HCT116 (cell line): ENCODE data around the gene HILPDA. TPM values are rescaled to one million over a fixed set of nuclear protein-coding genes. Genes with fewer than 3 reads are reported as not detected.

Experiments used
- ATAC-seq: fragments of 200-7000 bp; cut with Tn5 transposase; 2 replicates; pipeline ENCODE4 v1.9.1; 2020; ENCODE audit warnings: mild to moderate bottlenecking, moderate library complexity
- BruUV-seq: library from RNA; stranded (reverse); fragments of 400-500 nt; replicated peaks from 2 replicates; lab custom pipeline; 2021; lab: Mats Ljungman, UMichigan
- CTCF ChIA-PET: fragments of 300-600 bp; sonication (Branson Sonifier 250); formaldehyde crosslinking; loops from one replicate; lab custom pipeline; 2021; ENCODE audit warnings: antibody characterized with exemption; lab: Charles Lee
- POLR2A ChIA-PET: fragments of 300-600, 350-600 bp; sonication (Branson Sonifier 250); formaldehyde crosslinking; loops from one replicate; lab custom pipeline; 2021; ENCODE audit warnings: antibody characterized with exemption; lab: Charles Lee
- RAD21 ChIA-PET, 2 experiments: fragments of 300-600 bp; sonication (Branson Sonifier 250); formaldehyde crosslinking; loops; one replicate each; lab custom pipeline; 2023; ENCODE audit warnings: low total read pairs in 2 of 2; ENCODE audit not compliant: uncharacterized antibody in 2 of 2, unreplicated experiment in 2 of 2, low non-redundant PET in 1 of 2; lab: Charles Lee
- DNase-seq: peaks from one replicate; pipeline ENCODE4 v3.0.0-alpha.2; 2010; ENCODE audit warnings: low read depth, low spot score
- H2AFZ ChIP-seq: fragments of 200-600 bp; shearing (Covaris generic), sonication (generic); 2 replicates; pipeline ENCODE4 v1.6.1; 2017; ENCODE audit warnings: low read depth, mixed run types, mixed read lengths, antibody characterized with exemption, low read length; ENCODE audit not compliant: poor library complexity, severe bottlenecking
- H3K27ac ChIP-seq: 2 replicates; pipeline ENCODE4 v1.5.1; 2012; ENCODE audit warnings: low read depth, low read length
- H3K27me3 ChIP-seq: fragments of 200-600 bp; sonication (generic); 2 replicates; pipeline ENCODE4 v1.6.1; 2016; ENCODE audit warnings: mixed run types, low read length, mixed read lengths; ENCODE audit not compliant: insufficient read depth
- H3K36me3 ChIP-seq, 2 experiments: fragments of 200-500 bp in 1 of 2; fragments of 200-600 bp in 1 of 2; sonication (Bioruptor generic) in 1 of 2; sonication (generic) in 1 of 2; 2 replicates each; pipeline versions ENCODE4 v1.5.1 to v1.6.1; 2014 to 2016; ENCODE audit warnings: low read length in 2 of 2, inconsistent platforms in 1 of 2, mixed read lengths in 1 of 2, mixed run types in 1 of 2; ENCODE audit not compliant: insufficient read depth in 2 of 2, control insufficient read depth in 1 of 2
- H3K4me1 ChIP-seq, 2 experiments: fragments of 200-600 bp in 1 of 2; sonication (generic) in 1 of 2; 2 replicates each; pipeline versions ENCODE4 v1.5.1 to v1.6.1; 2012 to 2017; ENCODE audit warnings: low read length in 2 of 2, inconsistent platforms in 1 of 2, mild to moderate bottlenecking in 1 of 2, mixed read lengths in 1 of 2, mixed run types in 1 of 2, moderate library complexity in 1 of 2; ENCODE audit not compliant: insufficient read depth in 2 of 2, control insufficient read depth in 1 of 2
- H3K4me2 ChIP-seq: fragments of 200-600 bp; sonication (generic); 2 replicates; pipeline ENCODE4 v1.6.1; 2017; ENCODE audit warnings: mixed run types, low read length, mixed read lengths
- H3K4me3 ChIP-seq, 2 experiments: fragments of 200-600 bp in 1 of 2; sonication (generic) in 1 of 2; replicated peaks in 1 of 2; 2 replicates each; pipeline ENCODE4 v1.5.1; 2011 to 2016; ENCODE audit warnings: low read length in 2 of 2, control low read depth in 1 of 2, low read depth in 1 of 2, mild to moderate bottlenecking in 1 of 2, mixed read lengths in 1 of 2, mixed run types in 1 of 2
- H3K79me2 ChIP-seq: fragments of 200-600 bp; sonication (generic); 2 replicates; pipeline ENCODE4 v1.6.1; 2017; ENCODE audit warnings: mild to moderate bottlenecking, mixed run types, low read length, moderate library complexity, mixed read lengths; ENCODE audit not compliant: insufficient read depth
- H3K9ac ChIP-seq: fragments of 200-600 bp; sonication (generic); 2 replicates; pipeline ENCODE4 v1.6.1; 2016; ENCODE audit warnings: low read length, mixed read lengths
- H3K9me2 ChIP-seq: fragments of 200-600 bp; sonication (generic), shearing (Covaris generic); 2 replicates; pipeline ENCODE4 v1.6.1; 2017; ENCODE audit warnings: mixed run types, mild to moderate bottlenecking, moderate library complexity; ENCODE audit not compliant: insufficient read depth
- H3K9me3 ChIP-seq, 2 experiments: fragments of 200-500 bp in 1 of 2; fragments of 200-600 bp in 1 of 2; sonication (Bioruptor generic) in 1 of 2; sonication (generic) in 1 of 2; 2 replicates each; pipeline ENCODE4 v1.6.1; 2014 to 2017; ENCODE audit warnings: low read length in 2 of 2, mixed read lengths in 2 of 2, inconsistent platforms in 1 of 2, low read depth in 1 of 2, mild to moderate bottlenecking in 1 of 2, mixed run types in 1 of 2, moderate library complexity in 1 of 2; ENCODE audit not compliant: control insufficient read depth in 1 of 2, insufficient read depth in 1 of 2
- H4K20me1 ChIP-seq: fragments of 200-600 bp; sonication (generic), shearing (Covaris generic); 2 replicates; pipeline ENCODE4 v1.6.1; 2017; ENCODE audit warnings: mixed run types, mild to moderate bottlenecking, moderate library complexity; ENCODE audit not compliant: insufficient read depth
- CBX3 ChIP-seq: IDR thresholded peaks from 2 replicates; pipeline ENCODE4 v1.6.1; 2012; ENCODE audit warnings: low read depth
- CEBPB ChIP-seq: IDR thresholded peaks from 2 replicates; pipeline ENCODE4 v1.6.1; 2012; ENCODE audit warnings: low read depth
- EGR1 ChIP-seq: IDR thresholded peaks from 2 replicates; pipeline ENCODE4 v1.6.1; 2012; ENCODE audit warnings: low read depth
- ELF1 ChIP-seq: IDR thresholded peaks from 2 replicates; pipeline ENCODE4 v1.6.1; 2012; ENCODE audit warnings: low read depth, borderline replicate concordance
- EZH2 ChIP-seq: fragments of 200-600 bp; sonication (generic); IDR thresholded peaks from 2 replicates; pipeline ENCODE4 v1.6.1; 2017; ENCODE audit warnings: antibody characterized with exemption, mixed run types
- JUND ChIP-seq: IDR thresholded peaks from 2 replicates; pipeline ENCODE4 v1.6.1; 2012
- POLR2A ChIP-seq: IDR thresholded peaks from 2 replicates; pipeline ENCODE4 v1.7.0; 2011; ENCODE audit warnings: borderline replicate concordance; ENCODE audit not compliant: insufficient read depth, insufficient read length; ENCODE audit errors: extremely low read depth
- POLR2AphosphoS5 ChIP-seq: IDR thresholded peaks from 2 replicates; pipeline ENCODE4 v1.6.1; 2011; ENCODE audit warnings: mild to moderate bottlenecking, low read depth, low read length, moderate library complexity
- SIN3A ChIP-seq: IDR thresholded peaks from 2 replicates; pipeline ENCODE4 v1.6.1; 2012; ENCODE audit warnings: low read depth
- SP1 ChIP-seq: IDR thresholded peaks from 2 replicates; pipeline ENCODE4 v1.6.1; 2012; ENCODE audit warnings: low read depth
- SRF ChIP-seq: IDR thresholded peaks from 2 replicates; pipeline ENCODE4 v1.6.1; 2012; ENCODE audit warnings: low read depth
- YY1 ChIP-seq: IDR thresholded peaks from 2 replicates; pipeline ENCODE4 v1.6.1; 2011; ENCODE audit warnings: low read length, low read depth, moderate library complexity, mild to moderate bottlenecking; ENCODE audit not compliant: insufficient replicate concordance; ENCODE audit errors: extremely low read depth
- ZFX ChIP-seq: fragments of 450-650 bp; IDR thresholded peaks from 2 replicates; pipeline ENCODE4 v1.6.1; 2017
- ZNF274 ChIP-seq: fragments of 200-500 bp; sonication (Bioruptor generic); IDR thresholded peaks from 2 replicates; pipeline ENCODE4 v1.6.1; 2014; ENCODE audit warnings: mild to moderate bottlenecking, low read depth, low read length, inconsistent platforms
- intact Hi-C: fragments of 100-400 bp; cut with micrococcal nuclease; formaldehyde crosslinking; loops from 2 replicates; pipeline ENCODE4 v1.10.0; 2022
- total RNA-seq: library from RNA; stranded (reverse); gene quantifications from one replicate; pipeline ENCODE4 v1.2.1, GENCODE V29; 2021; ENCODE audit not compliant: unreplicated experiment
- TF ChIP-seq, protein P1 (sequence below): IDR thresholded peaks from 2 replicates; pipeline ENCODE4 v1.6.1; 2011; ENCODE audit warnings: mild to moderate bottlenecking, low read length, moderate library complexity; ENCODE audit not compliant: insufficient replicate concordance; ENCODE audit errors: extremely low read depth
- TF ChIP-seq, protein P2 (sequence below), 3 experiments: fragments of 200-600 bp in 1 of 3; sonication (generic) in 1 of 3; IDR thresholded peaks in 2 of 3; conservative IDR thresholded peaks in 1 of 3; 2 replicates each; pipeline ENCODE4 v1.5.1; 2012 to 2017; ENCODE audit warnings: low read depth in 2 of 3, low read length in 2 of 3, antibody characterized with exemption in 1 of 3, borderline replicate concordance in 1 of 3, control low read depth in 1 of 3, mild to moderate bottlenecking in 1 of 3, mixed read lengths in 1 of 3, mixed run types in 1 of 3, moderate library complexity in 1 of 3; ENCODE audit not compliant: insufficient read depth in 1 of 3
- TF ChIP-seq, protein P3 (sequence below): IDR thresholded peaks from 2 replicates; pipeline ENCODE4 v1.6.1; 2012
- TF ChIP-seq, protein P4 (sequence below): IDR thresholded peaks from 2 replicates; pipeline ENCODE4 v1.6.1; 2012
- TF ChIP-seq, protein P5 (sequence below): IDR thresholded peaks from 2 replicates; pipeline ENCODE4 v1.6.1; 2012; ENCODE audit warnings: low read depth

The HILPDA gene
- total RNA-seq, 1 experiment from 2014 or later, result 32.8 TPM

DNA sequence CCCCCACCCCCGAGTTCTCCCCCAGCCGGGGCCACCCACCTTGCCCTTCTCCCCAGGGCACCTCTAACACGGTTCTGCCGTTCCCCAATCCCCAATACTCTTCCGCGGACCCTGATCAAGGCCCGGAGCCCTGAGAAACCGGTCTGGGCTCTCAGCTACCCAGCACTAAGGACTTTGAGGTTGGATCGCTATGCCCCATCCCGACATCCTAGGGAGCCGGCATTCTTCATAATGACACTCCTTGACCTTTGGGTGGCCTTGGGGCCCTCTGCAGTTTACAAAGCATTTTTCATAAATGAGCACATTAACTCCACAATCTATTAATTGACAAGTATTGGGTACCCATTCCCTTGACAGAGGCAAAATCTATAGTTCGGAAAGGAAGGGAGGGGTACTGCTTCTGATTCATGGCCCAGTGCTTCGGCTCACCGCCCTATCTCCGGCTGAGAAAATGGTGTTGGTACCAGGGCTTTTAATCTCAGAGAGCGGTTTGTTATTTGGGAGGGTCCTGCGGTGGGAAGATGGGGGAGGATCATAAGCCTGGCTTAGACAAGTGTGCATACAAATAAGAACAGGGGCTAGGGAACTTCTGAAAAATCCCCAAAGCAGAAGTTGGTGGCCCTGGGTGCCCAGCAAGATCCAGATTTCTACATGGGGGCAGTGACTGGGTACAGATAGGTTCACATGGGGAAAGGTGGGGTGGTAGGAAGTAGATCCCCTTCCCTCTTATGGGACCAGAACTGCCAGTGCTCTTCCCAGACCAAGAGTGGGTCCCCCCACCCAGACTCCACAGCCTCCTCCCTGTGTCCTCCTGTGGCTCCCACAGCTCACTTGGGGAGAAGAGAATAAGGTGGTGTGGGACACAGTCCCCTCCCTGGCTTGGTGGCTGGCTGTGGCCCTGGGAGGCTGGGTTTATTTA, 49.1 kb upstream of the HILPDA start:
- no peak for DNase-seq
- Histone ChIP-seq H3K27me3 (no peaks in the 10 kb centered on the region), H4K20me1 (no peaks in the 10 kb centered on the region), H3K36me3 (peaks cover 4 to 8% of the 10 kb centered on the region in 2 experiments; a peak in 2 of 4 replicates), H3K79me2 (peaks cover 31% of the 10 kb centered on the region), H3K9me2 (no peaks in the 10 kb centered on the region), H3K4me2 (peak overlapping the region; percentile 44), H3K4me3 (peak overlapping the region in 1 of 2 experiments; percentile 2; a peak in 1 of 4 replicates), H3K27ac (peak overlapping the region; percentile 17; the same call in 1 of the 2 replicates), H3K9me3 (no peaks in the 10 kb centered on the region), H3K4me1 (peaks cover 34 to 58% of the 10 kb centered on the region in 2 experiments), H3K9ac (peak overlapping the region; percentile 14; the same call in 1 of the 2 replicates), H2AFZ (no peak overlapping the region)
- ChIA-PET CTCF (interaction anchor here (1.3 kb wide), 1 partner anchor 19 kb away, joined by 3 read pairs; no protein-coding TSS in a partner anchor), POLR2A (no interaction called here), RAD21 (no interaction called here)
- BruUV-seq, result no TSS peak
- no peak for ATAC-seq
- intact Hi-C loops, result no loop called here
- no peak for TF ChIP-seq SIN3A
- TF ChIP-seq JUND, result no peak
- TF ChIP-seq, protein P1, sequence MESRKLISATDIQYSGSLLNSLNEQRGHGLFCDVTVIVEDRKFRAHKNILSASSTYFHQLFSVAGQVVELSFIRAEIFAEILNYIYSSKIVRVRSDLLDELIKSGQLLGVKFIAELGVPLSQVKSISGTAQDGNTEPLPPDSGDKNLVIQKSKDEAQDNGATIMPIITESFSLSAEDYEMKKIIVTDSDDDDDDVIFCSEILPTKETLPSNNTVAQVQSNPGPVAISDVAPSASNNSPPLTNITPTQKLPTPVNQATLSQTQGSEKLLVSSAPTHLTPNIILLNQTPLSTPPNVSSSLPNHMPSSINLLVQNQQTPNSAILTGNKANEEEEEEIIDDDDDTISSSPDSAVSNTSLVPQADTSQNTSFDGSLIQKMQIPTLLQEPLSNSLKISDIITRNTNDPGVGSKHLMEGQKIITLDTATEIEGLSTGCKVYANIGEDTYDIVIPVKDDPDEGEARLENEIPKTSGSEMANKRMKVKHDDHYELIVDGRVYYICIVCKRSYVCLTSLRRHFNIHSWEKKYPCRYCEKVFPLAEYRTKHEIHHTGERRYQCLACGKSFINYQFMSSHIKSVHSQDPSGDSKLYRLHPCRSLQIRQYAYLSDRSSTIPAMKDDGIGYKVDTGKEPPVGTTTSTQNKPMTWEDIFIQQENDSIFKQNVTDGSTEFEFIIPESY, result no peak
- no peak for TF ChIP-seq CBX3
- TF ChIP-seq EZH2, result no peak
- no peak for TF ChIP-seq SRF
- no peak for TF ChIP-seq YY1
- no peak for TF ChIP-seq ELF1
- no peak for TF ChIP-seq ZNF274
- TF ChIP-seq, protein P2, sequence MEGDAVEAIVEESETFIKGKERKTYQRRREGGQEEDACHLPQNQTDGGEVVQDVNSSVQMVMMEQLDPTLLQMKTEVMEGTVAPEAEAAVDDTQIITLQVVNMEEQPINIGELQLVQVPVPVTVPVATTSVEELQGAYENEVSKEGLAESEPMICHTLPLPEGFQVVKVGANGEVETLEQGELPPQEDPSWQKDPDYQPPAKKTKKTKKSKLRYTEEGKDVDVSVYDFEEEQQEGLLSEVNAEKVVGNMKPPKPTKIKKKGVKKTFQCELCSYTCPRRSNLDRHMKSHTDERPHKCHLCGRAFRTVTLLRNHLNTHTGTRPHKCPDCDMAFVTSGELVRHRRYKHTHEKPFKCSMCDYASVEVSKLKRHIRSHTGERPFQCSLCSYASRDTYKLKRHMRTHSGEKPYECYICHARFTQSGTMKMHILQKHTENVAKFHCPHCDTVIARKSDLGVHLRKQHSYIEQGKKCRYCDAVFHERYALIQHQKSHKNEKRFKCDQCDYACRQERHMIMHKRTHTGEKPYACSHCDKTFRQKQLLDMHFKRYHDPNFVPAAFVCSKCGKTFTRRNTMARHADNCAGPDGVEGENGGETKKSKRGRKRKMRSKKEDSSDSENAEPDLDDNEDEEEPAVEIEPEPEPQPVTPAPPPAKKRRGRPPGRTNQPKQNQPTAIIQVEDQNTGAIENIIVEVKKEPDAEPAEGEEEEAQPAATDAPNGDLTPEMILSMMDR (IDR thresholded peaks at IDR 0.05 in 2 of 3, conservative IDR thresholded peaks at IDR 0.05 in 1 of 3; ENCODE audit: borderline replicate concordance in 1 of 3, insufficient read depth in 1 of 3, low read depth in 2 of 3, low read length in 2 of 3), result no peak
- TF ChIP-seq, protein P3, sequence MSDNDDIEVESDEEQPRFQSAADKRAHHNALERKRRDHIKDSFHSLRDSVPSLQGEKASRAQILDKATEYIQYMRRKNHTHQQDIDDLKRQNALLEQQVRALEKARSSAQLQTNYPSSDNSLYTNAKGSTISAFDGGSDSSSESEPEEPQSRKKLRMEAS, result no peak
- TF ChIP-seq SP1, result no peak
- no peak for TF ChIP-seq ZFX
- no peak for TF ChIP-seq EGR1
- TF ChIP-seq POLR2A, result no peak
- TF ChIP-seq POLR2AphosphoS5, result no peak
- TF ChIP-seq, protein P4, sequence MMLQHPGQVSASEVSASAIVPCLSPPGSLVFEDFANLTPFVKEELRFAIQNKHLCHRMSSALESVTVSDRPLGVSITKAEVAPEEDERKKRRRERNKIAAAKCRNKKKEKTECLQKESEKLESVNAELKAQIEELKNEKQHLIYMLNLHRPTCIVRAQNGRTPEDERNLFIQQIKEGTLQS, result no peak
- TF ChIP-seq CEBPB, result no peak
- TF ChIP-seq, protein P5, sequence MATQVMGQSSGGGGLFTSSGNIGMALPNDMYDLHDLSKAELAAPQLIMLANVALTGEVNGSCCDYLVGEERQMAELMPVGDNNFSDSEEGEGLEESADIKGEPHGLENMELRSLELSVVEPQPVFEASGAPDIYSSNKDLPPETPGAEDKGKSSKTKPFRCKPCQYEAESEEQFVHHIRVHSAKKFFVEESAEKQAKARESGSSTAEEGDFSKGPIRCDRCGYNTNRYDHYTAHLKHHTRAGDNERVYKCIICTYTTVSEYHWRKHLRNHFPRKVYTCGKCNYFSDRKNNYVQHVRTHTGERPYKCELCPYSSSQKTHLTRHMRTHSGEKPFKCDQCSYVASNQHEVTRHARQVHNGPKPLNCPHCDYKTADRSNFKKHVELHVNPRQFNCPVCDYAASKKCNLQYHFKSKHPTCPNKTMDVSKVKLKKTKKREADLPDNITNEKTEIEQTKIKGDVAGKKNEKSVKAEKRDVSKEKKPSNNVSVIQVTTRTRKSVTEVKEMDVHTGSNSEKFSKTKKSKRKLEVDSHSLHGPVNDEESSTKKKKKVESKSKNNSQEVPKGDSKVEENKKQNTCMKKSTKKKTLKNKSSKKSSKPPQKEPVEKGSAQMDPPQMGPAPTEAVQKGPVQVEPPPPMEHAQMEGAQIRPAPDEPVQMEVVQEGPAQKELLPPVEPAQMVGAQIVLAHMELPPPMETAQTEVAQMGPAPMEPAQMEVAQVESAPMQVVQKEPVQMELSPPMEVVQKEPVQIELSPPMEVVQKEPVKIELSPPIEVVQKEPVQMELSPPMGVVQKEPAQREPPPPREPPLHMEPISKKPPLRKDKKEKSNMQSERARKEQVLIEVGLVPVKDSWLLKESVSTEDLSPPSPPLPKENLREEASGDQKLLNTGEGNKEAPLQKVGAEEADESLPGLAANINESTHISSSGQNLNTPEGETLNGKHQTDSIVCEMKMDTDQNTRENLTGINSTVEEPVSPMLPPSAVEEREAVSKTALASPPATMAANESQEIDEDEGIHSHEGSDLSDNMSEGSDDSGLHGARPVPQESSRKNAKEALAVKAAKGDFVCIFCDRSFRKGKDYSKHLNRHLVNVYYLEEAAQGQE, result no peak
